ENCODE results near the gene CAMTA1. TPM values are rescaled to one million over a fixed set of nuclear protein-coding genes. Genes with fewer than 3 reads are reported as not detected.

The CAMTA1 gene
- total and polyA plus RNA-seq, 4 donors = 18.0 to 93.5 (median 35.8) TPM

- no peak for TF ChIP-seq EGR1 (IDR thresholded peaks at IDR 0.05; ENCODE audit: low read depth in 2 of 2)
- no peak for TF ChIP-seq HNF4G (IDR thresholded peaks at IDR 0.05)
Measured at GRCh38 chr1:7675431-7676273, 890.4 kb downstream of the CAMTA1 start (continued).

GRCh38 chr1:7676274-7676945, 891.2 kb downstream of the CAMTA1 start:
- WGBS = 89% methylated on average over 15 of the region's 15 CpGs

More at GRCh38 chr1:7676274-7676945, 891.2 kb downstream of the CAMTA1 start:
- H3K9me3 ChIP-seq (ENCODE audit: control insufficient read depth in 4 of 4, low read length in 3 of 4) = no peaks in the 10 kb centered on the region
- no peak overlapping the region for H3K4me3 ChIP-seq (ENCODE audit: low read depth in 1 of 3, low read length in 3 of 3)
- H3K4me1 ChIP-seq (ENCODE audit: control insufficient read depth in 4 of 4, insufficient read depth in 4 of 4, low read length in 3 of 4) = peaks cover 2 to 15% (median 3%) of the 10 kb centered on the region in 4 donors
- no peaks in the 10 kb centered on the region for H3K36me3 ChIP-seq (ENCODE audit: control insufficient read depth in 4 of 4, insufficient read depth in 3 of 4, low read depth in 1 of 4, low read length in 3 of 4)
- H3K27ac ChIP-seq (ENCODE audit: low read depth in 1 of 2, low read length in 2 of 2) = no peak overlapping the region
- TF ChIP-seq EGR1 (IDR thresholded peaks at IDR 0.05; ENCODE audit: low read depth in 2 of 2) (no peak), SP1 (IDR thresholded peaks at IDR 0.05) (no peak), FOXA2 (IDR thresholded peaks at IDR 0.05) (no peak), YY1 (IDR thresholded peaks at IDR 0.05) (no peak), RAD21 (IDR thresholded peaks at IDR 0.05) (no peak), MAX (IDR thresholded peaks at IDR 0.05) (no peak), CTCF (IDR thresholded peaks at IDR 0.05; ENCODE audit: low read depth, low read length, missing input control) (no peak), REST (IDR thresholded peaks at IDR 0.05) (no peak)
- no peak overlapping the region for H3K9ac ChIP-seq (ENCODE audit: low read depth in 1 of 2, low read length in 2 of 2)
- H3K27me3 ChIP-seq (ENCODE audit: control insufficient read depth in 4 of 4, insufficient read depth in 4 of 4, low read length in 3 of 4) = no peaks in the 10 kb centered on the region
- DNase-seq (ENCODE audit: low spot score) = no peak

Measured in liver (tissue), 9 donors.